GM18870 (cell line): ENCODE measurements around the gene GULP1.

Experiments used
- ATAC-seq: cut with Tn5 transposase; IDR thresholded peaks from one replicate; pipeline ENCODE4 v1.9.1; 2021; ENCODE audit warnings: moderate library complexity; ENCODE audit not compliant: unreplicated experiment

Gene GULP1

DNA sequence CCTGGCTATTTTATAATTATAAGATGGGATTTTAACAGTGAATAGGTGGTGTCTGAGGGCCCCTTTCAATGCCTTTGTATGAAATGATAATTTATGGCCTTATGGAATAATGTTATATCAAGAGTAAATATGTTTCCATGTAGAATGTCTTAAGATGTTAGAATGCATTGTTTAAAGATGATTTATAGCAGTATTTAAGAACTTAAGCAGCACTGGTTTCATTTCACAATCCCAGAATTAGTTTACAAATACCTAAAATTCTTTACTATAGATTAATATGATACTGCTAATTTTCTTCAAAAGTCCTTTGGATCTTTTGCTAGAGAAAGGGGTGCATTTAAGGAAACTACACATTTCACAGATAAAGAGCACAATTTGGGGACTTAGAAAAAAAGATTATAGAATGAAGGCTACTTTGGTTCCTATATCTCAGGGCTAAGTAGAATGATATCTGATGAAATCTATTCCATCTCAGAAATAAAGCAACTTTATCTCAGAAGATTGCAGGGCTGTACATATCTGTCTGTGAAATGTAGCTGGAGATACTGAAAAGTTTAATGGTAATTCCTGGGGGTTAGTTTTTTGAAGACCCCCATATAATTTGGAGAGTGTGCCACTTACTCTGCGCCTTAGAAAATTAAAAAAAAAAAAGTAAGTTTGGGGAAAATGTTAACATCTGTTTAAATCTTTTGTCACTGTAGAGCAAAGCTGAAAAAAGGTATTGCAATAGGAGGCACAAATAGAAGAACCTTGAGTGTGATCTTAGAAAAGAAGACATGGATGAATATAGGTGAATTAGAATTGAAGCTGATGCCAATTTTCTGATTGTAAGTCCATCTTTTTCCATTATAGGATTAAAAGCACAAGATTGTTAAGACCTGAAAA, 123.4 kb downstream of the GULP1 start:
- no peak for ATAC-seq

DNA sequence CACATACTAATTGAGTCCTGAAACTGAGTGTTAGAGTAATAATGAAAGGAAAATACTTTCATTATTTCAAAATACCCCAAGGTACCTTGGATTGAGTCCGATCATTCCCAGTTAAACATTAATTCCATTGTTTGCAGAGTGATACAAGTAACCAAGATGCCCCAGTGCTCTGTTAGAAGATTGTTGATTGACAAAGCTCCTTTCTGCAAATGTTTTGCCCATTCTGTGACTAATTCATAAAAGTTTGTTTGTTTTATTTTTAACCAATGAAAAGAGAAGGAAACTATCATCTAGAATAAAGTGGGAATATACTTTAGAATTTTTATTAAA, 124.0 kb downstream of the GULP1 start:
- ATAC-seq, result peak; percentile 79

DNA sequence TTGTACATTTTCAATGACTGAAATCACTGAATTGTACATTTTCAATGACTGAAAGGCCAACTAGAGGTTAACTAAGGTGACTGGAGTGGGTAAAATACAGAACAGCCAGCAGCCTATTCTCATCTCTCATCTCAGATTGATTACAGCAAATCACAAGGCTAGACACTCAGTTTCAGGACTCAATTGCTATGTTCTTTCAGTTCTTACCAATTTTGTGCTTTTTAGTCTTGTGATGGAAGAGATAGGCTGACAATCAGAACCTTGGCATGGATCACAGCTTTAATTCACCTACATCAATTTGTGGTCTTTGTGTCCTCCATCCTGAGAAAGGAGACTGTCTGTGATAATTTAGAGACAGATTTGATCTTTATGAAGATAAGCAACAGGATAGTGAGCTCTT, 124.7 kb downstream of the GULP1 start:
- ATAC-seq, result peak; percentile 38

DNA sequence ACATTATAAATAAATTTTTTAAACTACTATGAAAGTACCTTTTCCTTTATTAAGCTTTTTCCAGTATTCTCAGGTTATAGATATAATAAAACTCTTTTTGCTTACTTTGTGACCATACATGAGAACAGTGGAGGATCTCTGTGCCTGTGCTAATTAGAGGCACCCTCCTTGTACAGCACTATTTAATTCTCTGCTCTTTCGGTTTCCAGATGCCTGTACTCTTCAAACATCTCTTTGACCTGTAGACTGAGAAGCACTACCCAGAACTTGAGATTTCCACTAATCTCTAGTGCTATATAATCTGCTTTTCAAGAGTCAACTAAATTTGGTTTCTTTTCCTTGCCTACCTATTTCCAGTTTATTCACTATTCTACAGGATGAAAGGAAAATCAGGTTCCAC, 131.1 kb downstream of the GULP1 start:
- ATAC-seq, result peak; percentile 51

- no peak for ATAC-seq
Observed at GRCh38 chr2:188425266-188425665, 133.6 kb downstream of the GULP1 start.

DNA sequence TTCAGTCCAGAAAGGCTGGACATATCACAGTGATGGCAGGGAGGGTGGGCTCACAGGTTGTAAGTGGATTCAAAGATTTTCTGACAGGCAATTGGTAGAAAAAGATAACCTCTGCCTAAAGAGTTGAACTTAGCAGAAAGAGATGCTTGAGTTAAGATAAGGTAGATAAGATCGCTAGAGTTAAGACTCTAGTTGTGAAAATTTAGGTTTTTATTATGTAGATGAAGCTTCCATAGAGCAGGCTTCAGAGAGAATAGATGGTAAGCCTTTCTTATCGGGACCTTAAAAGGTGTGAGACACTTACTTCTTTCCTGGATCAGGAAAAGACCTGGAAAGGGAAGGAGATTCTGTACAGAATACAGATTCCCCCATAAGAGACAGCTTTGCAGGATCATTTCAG, 134.4 kb downstream of the GULP1 start:
- ATAC-seq, result no peak

GRCh38 chr2:188430705-188431104, 139.0 kb downstream of the GULP1 start:
- ATAC-seq, result no peak

DNA sequence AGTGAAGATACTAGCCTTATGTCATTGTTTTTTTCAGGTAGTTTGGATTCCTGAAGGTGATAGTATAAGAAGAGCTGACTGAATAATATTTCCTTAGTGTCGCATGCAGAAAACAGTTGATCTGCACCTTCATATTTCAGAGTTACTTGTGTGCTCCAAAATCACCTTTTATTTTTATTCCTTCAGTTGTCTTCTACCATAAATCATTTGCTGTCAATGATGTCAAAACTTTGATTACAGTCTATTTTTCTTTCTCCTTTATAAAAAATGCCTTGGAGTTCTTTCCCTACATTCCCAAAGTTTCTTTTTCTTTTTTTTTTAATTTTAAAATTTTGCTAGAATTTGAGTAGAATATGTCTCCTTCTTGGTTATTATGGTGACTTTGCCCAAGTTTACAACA, 142.3 kb downstream of the GULP1 start:
- ATAC-seq, result no peak

- ATAC-seq, result no peak
Observed at GRCh38 chr2:188435115-188435514, 143.4 kb downstream of the GULP1 start.

DNA sequence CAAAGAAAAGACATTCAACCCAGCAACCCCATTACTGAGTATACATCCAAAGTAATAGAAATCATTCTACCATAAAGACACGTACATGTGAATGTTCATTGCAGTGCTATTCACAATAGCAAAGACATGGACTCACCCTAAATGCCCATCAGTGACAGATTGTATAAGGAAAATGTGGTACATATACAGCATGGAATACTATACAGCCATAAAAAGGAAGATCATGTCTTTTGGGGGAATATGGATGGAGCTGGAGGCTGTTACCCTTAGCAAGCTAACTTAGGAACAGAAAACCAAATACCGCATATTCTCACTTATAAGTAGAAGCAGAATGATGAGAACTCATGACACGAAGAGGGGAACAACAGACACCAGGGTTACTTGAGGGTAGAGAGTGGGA, 145.9 kb downstream of the GULP1 start:
- ATAC-seq, result no peak

GRCh38 chr2:188439986-188440385, 148.3 kb downstream of the GULP1 start:
- no peak for ATAC-seq

- ATAC-seq, result no peak
Observed at GRCh38 chr2:188440849-188441248, 149.2 kb downstream of the GULP1 start.

DNA sequence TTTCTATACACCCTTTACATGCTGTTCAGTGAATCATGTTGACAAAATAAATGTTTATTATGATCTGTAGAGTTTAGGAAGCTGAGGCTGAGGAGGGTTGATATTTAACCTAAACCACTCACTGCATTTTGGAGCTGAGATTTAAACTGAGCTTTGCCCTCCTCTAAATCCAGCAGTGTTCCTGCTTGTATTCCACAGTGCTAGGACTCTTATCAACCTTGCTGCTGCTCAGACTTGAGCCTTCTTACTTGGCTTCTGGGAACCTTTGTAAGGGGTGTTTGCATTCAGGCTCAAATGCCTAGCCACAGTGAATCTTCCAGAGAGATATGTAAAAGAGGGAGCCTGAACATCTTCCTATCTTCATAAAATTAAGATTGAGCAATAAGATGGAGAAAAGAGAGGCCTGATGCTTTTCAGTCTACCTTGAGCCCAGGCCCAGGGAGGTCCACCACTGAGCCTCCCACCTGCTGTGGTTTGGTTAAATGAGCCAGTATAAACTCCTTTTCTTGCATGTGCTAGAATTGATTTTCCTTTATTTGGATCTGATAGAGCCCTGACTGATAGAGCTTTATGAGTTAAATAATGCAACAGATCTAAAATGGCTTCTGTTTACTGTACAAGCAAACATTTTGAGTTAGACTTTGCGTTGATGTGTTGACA, 149.7 kb downstream of the GULP1 start:
- ATAC-seq, result no peak

DNA sequence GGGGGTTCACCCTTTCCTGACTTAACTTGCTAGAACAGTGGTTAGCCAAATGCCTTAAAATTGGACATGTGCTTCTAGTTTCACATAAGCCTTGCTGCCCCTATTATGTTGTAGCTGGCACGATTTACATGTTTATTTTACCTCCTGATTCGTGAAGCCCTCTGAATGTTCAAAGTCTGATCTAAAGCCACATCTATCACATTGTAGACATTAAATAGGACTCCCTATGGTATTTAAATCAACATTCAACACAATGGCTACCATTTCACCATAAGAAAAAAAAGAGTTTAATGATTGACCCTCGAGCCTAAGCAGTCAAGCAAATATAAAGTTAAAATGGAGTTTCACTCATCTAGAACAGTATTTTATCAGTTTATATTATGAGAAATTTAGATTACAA, 151.5 kb downstream of the GULP1 start:
- no peak for ATAC-seq

- no peak for ATAC-seq
Observed at GRCh38 chr2:188444106-188444835, 152.6 kb downstream of the GULP1 start.

DNA sequence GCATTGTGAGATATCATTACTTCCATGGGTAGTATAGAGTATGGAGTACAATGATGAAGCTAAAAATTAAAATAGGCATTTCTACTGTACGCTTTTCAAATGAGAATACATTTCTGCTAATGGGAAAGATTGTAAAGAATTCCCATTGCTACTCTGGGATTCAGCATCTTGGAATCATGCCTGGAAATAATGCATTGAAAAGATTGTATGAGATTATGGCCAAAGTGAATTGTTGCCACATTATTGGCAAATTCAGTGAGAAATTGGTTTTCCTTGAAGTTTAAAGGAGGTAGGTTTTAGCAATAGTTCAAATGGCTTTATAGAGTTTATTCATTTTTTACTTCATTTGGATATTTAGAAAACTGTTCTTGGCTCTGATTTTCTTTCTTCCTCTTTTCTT, 157.9 kb downstream of the GULP1 start:
- ATAC-seq, result no peak

GRCh38 chr2:188449971-188450370, 158.3 kb downstream of the GULP1 start:
- ATAC-seq, result no peak

DNA sequence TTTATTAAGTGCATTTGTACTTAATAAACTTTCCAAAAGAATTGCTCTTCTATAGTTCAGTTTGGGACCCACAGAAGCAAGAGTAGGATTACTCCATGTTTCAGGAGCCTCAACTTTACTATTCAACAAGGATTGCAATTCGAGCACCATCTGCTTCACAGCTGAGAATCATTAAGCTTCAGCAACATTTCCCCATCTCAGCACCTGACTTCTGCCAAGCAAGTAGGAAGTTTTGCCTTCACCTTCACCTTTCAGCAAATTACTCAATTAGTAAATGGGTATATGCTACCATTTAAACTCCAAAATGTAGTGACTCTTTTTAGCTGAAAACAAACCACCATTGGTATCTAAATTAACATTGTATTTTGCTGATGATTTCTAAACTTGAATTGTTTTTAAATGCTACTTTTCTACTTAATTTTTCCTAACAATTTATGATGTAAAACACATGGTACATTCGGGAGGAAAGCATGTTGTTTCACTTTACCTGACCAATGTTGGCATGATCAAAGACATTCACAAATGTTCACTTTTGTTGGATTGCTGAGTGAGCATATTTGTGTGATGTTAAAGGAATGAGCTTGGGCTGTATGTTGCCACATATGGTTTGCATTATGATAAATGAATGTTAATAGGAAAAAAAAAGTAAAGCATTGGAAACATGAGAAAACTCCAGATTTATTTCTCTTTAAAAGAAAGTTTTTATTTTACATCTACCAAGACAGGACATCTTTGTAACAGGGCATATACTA, 159.2 kb downstream of the GULP1 start:
- no peak for ATAC-seq

DNA sequence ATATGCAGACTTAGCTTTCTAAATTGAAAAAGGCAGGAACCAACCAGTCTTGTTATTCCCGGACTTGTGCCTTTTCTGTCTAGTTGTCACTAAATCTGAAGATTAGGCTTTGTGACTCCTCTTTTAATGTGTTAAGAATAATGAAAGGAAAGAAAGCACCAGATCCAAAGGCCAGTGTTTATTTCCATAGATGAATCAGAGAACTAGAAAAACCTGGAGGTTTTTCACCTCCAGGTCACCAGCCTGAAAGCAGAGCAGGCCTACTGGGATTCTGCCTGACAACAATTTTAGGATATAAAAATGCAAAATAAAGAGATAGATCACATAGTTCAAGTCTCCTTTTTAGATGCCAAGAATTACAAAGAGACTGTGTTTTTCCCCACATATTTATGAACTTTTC, 160.4 kb downstream of the GULP1 start:
- ATAC-seq, result no peak

DNA sequence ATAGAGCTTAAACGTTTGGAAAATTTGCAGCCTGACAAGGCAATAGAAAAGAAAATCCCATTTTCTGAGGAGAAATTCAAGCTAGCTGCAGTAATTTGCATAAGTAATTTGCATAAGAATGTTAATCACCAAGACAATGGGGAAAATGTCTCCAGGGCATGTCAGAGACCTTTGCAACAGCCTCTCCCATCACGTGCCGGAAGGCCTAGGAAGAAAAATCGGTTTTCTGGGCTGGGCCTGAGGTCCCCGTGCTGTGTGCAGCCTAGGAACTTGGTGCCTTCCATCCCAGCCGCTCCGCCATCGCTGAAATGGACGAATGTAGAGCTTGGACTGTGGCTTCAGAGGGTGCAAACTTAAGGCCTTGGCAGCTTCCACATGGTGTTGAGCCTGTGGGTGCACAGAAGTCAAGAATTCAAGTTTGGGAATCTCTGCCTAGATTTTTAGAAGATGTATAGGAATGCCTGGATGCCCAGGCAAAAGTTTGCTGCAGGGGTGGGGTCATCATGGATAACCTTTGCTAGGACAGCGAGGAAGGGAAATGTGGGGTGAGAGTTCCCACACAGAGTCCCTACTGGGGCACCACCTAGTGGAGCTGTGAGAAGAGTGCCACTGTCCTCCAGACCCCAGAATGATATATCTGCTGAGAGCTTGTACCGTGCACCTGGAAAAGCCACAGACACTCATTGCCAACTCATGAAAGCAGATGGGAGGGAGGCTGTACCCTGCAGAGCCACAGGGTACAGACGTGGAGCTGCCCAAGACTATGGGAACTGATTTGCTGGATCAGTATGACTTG, 164.6 kb downstream of the GULP1 start:
- no peak for ATAC-seq
